ENCODE measurements around the gene RAD1.

- TF ChIP-seq CTCF (IDR thresholded peaks at IDR 0.05) (no peak), POLR2AphosphoS5 (IDR thresholded peaks at IDR 0.05) (no peak)
Measured at GRCh38 chr5:34867660-34868059, 47.6 kb downstream of the RAD1 start.
